Activated CD4-positive, CD25-positive, alpha-beta regulatory T cell treated with anti-CD3 and anti-CD28 coated beads, Interleukin-2, amount 50 U/mL, for 16 hours (primary cell): ENCODE data around the gene BRICD5.
"Not testable (repeated sequence)": the region's sequence is repeated elsewhere in the genome, so short reads cannot be mapped to it uniquely, and the experiment has no call there.

ENCODE experiments used
- DNase-seq: peaks from one replicate; pipeline ENCODE4 v3.0.0-alpha.2; 2020; ENCODE audit warnings: low read depth, low spot score

The BRICD5 gene

DNA sequence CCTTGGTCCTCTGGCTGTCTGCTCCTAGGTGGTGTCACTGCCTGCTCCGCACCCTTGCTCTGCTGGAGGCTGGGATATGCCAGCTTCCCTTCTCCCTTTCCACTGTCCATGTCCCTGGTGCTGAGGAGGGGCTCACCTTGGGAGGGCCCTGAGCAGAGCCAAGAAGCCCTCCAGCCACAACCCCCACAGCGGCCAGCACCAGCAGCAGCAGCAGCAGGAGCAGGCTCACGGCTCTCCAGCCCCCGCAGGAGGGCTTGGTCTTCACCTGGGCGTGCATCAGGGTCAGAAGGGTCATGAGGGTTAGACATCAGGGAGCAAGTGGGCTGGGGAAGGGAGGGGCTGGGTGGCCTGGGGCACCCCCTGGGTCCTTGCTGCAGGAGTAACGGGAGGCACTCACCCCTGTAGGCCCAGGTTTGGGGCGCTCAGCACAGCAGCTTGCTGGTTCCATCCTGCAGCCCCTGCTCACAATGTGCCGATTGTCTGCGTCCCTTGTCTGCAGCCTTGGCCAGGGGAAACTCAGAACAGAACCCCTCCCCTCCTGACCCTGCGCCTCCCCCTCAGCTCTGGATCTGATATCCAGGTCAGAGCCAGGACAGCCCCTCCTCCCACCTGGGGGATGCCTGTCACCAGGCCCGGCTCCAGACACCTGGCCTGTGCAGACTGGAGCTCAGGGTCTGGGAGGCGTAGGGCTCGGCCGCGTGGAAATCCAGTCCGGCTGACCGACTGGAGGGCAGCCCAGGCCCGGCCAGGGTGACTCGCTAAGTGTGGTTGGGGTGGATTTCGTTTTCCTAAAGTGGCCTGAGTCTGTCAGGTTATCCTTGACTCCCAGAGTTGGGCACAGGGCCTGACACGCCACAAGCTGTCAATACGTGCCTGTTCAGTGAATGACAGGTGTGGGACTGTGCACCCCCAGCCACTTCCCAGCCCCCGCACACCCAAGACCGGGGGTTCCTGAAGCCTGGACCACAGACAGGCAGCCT, at the start of gene BRICD5:
TSS of gene BRICD5 (minus strand) at position 478 of the 980 bp plus-strand sequence. CDS start at position 448, 30 bp downstream.
- no peak for DNase-seq

DNA sequence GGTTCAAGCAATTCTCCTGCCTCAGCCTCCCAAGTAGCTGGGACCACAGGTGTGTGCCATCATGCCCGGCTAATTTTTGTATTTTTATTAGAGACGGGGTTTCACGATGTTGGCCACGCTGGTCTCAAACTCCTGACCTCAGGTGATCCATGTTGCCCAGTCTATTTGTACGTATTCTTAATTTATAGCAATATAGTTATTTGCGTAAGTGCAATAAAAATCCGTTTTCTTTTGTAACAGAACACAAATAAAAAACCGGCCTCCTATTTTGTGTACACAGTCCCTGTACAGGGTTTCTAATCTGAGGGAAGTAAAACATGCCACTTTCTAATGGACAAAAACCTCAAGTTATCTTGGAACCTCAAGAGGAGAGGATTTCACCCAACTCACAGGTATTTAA, 49.6 kb upstream of the BRICD5 start:
- no peak for DNase-seq

DNA sequence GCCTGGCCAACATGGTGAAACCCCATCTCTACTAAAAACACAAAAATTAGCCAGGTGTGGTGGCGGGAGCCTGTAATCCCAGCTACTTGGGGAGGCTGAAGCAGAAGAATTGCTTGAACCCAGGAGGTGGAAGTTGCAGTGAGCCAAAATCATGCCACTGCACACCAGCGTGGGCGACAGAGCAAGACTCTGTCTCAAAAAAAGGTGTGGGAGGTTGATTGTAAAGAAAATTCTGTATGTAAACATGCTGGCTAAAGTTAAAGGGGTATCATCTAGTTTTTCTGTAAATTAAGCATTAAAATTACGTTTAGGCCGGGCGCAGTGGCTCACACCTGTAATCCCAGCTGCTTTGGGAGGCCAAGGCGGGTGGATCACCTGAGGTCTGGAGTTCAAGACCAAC, 47.9 kb upstream of the BRICD5 start:
- not testable (repeated sequence) for DNase-seq

DNA sequence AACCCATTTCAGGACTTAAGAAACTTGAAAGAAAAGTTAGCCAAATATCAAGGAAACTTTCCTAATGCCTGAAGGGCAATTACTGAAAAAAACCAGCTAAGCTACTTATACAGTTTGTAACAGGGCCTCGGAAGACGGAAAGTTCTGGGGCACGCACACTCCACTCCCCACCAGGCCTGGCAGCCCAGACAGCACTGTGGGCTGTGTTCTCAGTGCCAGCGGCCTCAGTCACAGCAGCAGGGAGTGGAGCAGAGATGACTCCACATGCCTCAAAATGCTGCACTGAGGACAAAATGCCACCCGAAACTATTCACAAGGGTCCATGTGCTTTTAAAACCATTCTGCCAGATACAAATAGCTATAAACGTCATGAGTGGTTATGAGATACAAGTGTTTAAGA, 47.1 kb upstream of the BRICD5 start:
- DNase-seq: no peak

DNA sequence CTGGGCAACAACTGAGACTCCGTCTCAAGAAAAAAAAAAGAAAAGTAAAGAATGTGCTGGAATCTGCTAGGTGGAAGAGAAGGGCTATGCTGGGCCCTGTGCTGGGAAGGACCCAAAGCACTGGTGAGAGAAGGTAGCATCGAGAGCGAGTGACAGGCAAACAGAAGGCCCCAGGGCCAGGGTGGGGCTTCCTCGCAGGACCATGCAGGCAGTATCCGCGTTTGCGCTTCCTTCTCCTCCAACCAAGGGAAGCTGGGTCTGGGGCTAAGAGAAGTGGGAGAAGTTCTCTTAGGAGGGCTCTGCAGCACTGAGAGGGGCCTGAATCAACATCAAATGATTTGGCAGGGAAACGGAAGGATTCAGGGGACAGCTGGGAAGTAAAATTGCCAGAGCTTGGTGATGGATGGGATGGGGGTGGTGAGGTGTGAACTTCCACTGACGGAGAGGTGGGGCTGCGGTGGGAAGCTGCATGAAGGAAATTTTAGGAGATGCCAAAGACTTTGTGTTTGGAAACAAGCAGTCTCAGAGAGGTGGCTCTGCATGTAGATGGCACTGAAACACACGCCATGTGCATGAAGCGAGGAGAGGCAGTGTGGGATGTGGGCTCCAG, 46.0 kb upstream of the BRICD5 start:
- DNase-seq: no peak

DNA sequence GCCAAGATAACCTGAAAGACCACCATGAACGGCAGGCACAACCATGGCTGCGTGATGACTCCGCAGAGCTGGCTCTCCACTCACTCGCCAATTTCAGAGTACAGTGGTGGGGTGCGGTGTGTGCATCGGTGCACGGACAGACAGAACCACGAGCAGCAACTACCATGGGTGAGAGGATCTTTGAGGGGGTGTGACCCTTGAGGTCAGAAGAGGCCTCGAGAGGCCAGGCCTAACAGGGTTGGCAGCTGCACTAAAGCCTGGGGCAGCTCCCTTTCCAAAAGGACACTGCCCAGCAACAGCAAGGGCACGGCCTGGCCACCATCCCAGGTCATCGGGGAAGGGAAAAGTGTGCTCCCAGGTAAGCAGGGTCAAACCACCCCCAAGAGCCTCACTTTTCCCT, 42.6 kb upstream of the BRICD5 start:
- DNase-seq: no peak

DNA sequence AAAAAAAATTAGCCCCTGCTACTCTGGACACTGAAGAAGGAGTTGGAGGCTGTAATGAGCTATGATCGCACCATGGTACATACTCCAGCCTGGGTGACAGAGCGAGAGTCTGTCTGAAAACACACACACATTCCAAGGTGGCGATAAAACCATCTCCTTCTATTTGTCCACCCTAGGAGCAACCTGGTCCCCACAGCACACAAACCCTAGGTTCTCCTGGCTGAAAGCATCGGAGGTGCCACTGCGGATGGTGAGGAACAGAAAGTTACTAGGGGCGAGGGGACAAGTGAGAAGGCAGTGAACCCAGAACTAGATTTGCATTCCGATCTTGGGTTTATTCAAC, 42.1 kb upstream of the BRICD5 start:
- no peak for DNase-seq

DNA sequence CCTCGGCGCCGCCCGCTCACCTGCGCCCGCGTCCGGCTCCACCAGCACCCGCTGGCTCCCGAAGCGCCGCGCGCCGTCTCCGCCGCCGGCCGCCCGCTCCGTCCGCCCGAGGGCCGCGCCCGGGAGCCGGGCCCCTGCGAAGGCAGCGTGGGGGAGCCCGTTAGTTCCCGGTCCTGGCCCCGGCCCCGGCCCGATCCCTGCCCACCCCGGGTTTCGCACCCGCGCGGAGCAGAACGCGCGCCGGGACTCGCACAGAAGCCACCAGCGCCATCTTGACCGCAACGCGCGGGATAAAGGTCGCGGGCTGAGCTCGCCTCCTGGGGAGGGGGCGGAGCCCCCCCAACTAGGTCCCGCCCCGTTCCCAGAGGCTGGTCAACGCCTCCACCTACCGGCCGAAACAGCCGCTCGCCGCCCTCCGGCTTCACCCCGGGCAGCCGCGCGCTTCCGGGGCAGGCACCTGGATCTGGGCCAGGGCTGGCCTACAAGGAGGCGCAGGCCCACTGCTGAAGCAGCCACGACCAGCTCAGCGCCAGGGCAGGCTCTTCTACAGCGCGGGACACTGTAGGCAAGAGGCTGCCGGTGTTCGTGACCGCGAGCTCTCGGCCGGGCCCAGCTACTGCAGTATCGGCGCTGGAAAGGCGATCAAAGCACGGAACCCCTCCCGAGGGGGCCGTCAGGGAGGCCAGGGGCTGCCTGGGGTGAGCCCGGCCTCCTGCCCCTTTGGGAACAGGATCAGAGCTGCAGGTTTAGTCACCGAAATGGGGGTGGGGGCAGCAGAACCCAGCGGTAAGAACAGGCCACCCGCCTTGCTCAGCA, 40.8 kb upstream of the BRICD5 start, which contains the start of gene ECI1:
TSS of gene ECI1 (minus strand) at position 292 of the 816 bp plus-strand sequence. CDS start at position 271, 21 bp downstream.
- DNase-seq: peak; percentile 50

DNA sequence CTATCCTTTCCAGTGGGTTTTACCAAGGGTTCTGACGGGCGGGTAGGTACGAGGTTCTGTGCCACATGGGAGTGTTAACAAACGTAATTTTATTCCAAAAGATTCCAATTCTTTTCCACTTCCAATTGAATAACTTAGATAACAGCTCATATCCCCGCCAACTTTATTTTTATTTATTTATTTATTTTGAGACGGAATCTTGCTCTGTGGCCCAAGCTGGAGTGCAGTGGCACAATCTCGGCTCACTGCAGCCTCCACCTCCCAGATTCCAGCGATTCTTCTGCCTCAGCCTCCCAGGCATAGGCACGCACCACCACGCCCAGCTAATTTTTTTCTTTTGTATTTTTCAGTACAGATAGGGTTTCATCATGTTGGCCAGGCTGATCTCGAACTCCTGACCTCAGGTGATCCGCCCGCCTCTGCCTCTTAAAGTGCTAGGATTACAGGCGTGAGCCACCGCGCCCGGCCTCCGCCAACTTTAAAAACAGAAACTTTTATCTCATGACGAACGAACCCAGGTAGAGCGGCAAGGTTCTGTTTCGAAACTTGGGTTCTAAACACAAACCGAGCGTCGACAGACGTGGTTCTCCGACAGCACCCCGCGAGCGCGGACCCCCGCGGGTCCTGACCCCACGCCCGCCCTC, 40.1 kb upstream of the BRICD5 start:
- DNase-seq: no peak

DNA sequence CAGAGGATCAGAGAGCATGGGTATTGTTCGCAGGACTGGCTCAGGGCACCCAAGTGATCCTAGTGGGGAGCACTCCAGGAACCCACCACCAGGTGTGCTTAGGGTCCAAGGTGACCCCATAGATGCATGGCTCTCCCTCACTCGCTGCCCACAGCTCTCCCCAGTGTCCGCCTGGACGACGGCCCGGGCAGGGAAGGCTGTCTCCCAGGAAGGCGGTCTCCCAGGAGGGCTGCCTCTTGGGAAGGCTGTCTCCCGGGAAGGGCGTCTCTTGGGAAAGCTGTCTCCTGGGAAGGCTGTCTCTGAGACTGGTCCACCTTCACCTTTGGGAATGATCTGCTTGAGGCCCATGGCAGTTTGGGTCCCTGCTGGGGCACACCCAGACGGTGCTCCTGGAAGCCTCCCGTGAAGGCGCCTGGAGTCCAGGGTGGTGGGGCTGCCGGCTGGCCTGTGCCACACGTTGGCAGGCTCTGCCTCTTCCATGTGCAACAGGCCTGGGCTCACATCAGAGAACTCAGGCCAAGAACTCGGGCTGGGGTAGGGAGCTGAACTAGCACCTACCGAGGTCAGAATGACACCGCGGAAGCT, 35.7 kb upstream of the BRICD5 start:
- no peak for DNase-seq

DNA sequence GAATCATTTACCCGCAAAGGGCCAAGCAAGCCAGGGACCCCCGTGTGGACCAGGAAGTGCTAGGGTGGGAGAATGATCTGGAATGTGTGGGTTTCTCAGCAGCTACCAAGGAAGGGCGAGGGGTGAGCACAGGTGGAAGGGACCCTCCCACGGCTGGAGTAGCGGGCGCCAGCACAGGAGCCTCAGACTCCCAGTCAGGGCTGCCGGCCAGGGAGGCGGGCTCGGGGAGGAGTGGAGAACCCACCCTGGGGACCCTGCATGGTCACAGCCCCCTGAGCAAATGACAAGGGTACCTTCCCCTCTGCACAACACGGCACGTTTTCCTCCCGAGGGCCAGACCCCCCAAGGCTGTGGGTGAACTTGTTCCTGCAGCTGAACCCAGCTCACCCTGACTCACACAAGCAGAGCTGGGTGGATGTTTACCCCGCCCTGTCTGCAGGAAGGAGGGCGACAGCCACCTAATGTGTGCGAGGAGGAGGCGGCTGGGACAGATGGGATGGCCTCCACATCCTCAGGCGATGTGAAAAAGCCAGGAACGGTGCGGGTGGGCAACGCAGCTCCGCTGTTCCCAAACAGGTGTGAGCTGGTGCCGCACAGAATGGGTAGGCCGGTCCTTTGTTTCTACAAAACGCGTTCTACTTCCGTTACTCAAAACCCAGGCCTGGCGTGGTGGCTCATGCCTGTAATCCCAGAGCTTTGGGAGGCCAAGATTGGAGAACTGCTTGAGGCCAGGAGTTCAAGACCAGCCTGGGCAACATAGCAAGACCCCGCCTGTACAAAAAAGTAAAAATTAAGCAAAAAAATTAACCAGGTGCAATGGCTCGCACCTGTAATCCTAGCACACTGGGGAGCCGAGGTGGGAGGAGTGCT, 34.5 kb upstream of the BRICD5 start:
- DNase-seq: no peak

DNA sequence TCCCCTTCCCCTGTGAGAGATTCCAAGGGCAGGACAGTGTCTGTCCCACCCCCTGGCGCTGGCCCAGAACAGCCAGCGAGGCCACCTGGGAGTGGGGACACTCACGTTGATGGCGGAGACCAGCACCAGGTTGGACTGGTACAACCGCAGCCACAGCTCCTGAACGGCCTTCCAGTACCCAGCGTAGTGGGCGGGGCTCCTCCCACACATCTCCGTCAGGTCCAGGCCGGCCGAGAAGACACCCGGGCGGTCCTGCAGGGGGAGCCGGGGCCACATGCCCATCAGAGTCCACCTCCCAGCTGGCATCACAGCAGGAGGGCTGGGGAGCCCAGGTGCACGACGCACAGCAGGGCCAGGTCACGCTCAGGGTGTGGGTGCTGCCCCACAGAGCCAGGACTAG, 33.6 kb upstream of the BRICD5 start:
- no peak for DNase-seq

DNA sequence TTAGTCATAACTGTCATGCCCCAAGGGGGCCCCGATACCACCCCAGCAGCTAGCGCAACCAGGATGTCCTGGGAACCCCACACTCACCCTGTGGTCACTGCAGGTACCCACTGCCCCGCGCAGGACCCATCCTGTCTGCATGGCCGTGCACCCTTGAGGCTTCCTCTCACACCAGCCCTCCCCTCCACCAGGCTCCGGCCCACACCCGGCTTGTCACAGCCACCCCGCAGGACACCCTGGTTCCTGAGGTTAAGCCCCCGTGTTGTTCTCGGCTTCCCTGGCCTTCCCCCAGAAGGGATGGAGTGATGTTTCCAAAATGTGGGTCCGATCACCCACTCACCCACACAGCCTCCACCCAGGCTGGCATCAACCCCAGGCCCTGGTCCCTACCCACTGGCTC, 33.1 kb upstream of the BRICD5 start:
- DNase-seq: no peak

DNA sequence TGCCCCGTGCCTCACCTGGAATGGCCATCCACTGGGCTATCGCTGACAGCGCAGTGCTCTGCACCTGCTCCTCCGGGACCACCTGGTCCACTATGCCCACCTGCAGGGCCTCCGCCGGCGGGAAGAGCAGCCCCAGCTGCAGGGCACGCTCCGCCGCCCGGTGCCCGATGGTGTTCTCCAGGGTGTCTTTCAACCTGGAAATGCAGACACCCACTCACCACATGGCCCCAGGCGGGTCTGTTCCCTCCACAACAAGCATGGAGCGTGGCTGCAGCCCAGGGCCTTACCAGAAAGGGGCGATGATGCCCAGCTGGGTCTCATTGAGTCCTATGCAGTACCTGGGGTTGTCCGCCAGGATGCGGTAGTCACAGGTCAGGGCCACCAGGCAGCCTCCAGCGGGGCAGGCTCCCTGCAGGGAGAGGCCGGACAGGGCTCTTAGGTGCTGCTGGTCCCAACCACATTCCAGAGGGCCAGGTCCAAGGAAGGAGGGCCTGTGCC, 32.4 kb upstream of the BRICD5 start:
- no peak for DNase-seq

DNA sequence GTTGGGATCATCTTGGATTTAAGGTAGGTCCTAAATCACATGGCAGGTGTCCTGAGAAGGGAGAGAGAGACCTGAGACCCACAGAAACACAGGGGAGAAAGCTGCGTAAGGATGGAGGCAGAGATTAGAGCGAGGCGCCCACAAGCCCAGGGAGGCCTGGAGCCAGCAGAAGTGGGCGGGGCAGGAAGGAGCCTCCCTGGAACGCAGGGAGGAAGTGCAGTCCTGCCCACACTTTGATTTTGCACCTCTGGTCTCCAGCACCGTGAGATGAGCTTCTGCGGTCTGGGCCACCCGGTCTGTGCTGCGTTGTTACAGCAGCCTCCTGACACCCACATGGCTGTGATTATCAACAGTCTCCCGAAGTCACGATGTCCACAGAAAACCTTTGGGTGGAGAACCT, 31.9 kb upstream of the BRICD5 start:
- DNase-seq: no peak

DNA sequence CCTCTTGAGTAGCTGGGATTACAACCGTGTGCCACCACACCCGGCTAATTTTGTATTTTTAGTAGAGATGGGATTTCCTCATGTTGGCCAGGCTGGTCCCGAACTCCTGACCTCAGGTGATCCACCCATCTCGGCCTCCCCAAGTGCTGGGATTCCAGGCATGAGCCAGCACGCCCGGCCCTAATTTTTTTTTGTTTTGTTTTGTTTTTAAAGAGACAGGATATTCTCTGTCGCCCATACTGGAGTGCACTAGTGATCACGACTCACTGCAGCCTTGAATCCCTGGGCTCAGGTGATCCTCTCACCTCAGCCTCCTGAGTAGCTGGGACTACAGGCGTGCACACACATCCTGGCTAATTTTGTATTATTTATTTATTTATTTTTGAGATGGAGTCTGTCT, 29.7 kb upstream of the BRICD5 start:
- DNase-seq: not testable (repeated sequence)

DNA sequence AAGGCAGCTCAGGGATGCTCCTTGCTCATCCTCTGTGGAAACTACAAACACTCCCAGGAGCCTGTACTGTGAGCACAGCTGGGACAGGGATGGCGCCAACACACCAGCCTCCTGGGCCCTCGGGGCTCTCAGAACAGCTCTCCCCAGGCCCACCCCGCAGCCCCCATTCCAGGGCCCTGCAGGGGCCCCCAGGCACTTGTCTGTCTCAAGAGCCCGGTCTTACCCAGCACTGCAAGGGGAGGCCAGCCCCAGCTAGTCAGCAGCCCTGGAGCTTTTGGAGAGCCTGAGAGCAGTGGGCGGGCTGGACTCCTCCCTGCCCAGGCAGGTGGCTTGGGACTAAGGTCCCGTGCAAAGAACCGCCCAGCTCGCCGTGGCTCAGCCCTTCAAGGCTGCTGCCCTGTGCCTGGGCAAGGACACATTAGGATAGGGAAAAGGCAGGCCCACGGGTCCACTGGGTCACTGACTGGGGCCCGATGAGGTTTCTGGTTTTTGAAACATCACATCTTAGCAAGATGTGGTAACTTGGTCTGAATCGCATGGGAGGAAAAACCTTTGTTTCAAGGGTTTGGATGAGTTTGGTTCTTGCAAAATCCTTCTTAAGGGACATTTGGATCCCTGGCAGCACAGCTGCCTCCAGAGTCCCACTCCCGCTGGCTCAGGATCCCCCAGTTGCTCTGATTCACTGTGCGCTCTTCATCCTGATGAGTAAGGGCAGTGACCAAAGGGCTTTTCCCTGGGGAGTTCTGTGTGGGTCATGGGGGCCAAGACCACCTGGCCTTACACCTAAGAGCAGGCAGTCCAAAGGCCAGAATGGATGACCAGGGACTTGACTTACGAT, 28.4 kb upstream of the BRICD5 start:
- DNase-seq: no peak

DNA sequence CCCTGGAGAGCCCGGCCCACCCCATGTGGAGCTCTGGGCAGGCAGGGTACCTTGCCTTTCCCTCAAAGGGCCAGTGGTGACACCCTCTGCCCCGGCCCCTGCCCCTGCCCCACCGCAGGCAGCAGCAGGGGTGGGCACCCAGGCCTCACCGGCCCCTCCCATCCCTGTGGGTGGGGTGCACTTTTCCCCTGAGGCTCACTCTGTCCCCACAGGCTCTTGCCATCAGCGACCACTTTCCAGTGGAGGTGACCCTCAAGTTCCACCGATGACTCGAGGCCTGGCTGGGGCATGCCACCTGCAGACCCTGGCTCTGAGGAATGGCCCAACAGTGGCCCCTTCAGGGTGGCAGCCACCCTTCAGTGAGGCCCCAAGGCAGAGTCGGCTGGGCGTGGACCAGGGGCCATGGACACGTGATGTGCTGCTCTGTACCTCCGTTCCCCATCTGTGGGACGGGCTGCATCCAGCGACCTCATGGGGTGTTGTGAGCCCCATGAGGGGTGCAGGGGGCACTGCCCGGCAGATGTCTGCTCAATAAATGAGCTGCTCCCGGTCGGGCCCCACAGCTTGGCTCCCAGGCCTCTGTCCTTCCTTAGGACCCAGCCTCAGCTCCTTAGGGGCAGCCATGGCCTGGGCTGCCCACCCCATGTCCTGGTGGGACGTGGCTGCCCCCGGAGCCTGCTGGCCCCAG, 27.6 kb upstream of the BRICD5 start:
- DNase-seq: no peak
